WTC11 (cell line): ENCODE results near the gene AP5Z1.

ENCODE experiments used
- ESRRA ChIP-seq: sonication (generic); formaldehyde crosslinking; IDR thresholded peaks from 2 replicates; pipeline ENCODE4 v1.8.1; 2022; ENCODE audit warnings: mild to moderate bottlenecking, missing genetic modification reagents, borderline replicate concordance
- TEAD4 ChIP-seq: sonication (generic); formaldehyde crosslinking; IDR thresholded peaks from 2 replicates; pipeline ENCODE4 v1.8.0; 2022; ENCODE audit warnings: mild to moderate bottlenecking, missing genetic modification reagents
- TF ChIP-seq, protein P1 (sequence below): fragments of 200-600 bp; IDR thresholded peaks from 2 replicates; pipeline ENCODE4 v1.8.0; 2022; ENCODE audit warnings: antibody characterized with exemption

DNA sequence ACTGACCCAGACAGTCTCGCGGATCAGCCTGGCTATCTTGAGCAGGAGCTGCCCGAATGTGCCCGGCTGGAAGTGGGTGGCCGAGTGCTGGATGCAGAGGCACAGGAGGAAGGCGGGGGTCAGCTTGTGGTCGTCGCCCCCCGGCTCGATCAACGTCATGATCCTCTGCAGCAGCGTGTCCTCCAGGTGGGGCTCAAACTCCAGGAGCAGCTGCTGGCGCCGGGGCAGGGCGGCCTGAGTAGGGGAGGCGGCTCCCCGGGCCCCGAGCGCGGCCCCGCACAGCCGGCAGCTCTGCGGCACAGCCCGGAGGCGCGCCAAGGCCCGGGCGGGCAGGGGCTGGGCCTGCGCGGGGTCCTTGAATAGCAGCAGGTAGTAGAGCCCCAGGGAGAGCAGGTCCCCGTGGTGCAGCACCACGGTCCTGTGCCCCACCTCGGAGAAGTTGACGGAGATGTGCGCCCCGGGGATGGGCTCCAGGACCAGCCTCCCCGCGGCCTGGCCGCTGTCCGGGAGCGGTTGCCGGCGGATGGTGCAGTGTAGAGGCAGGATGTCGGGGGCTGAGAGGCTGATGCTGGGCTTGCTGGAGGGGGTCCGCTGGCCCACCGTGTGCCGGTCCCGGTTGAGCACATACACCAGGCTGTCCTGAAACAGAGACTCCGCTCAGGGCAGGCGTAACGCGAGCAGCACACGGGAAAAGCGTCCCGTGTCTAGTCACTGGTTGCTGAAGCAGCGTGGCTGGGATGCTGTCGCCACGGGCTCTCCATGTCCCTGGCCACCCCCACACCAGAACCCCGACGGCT is 59.4 kb downstream of the AP5Z1 start:
- TF ChIP-seq, protein P1, sequence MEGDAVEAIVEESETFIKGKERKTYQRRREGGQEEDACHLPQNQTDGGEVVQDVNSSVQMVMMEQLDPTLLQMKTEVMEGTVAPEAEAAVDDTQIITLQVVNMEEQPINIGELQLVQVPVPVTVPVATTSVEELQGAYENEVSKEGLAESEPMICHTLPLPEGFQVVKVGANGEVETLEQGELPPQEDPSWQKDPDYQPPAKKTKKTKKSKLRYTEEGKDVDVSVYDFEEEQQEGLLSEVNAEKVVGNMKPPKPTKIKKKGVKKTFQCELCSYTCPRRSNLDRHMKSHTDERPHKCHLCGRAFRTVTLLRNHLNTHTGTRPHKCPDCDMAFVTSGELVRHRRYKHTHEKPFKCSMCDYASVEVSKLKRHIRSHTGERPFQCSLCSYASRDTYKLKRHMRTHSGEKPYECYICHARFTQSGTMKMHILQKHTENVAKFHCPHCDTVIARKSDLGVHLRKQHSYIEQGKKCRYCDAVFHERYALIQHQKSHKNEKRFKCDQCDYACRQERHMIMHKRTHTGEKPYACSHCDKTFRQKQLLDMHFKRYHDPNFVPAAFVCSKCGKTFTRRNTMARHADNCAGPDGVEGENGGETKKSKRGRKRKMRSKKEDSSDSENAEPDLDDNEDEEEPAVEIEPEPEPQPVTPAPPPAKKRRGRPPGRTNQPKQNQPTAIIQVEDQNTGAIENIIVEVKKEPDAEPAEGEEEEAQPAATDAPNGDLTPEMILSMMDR: no peak
- TF ChIP-seq ESRRA (no peak), TEAD4 (CRISPR knock-in tag) (no peak)
